H1 (cell line): Measurements from ENCODE around the gene ARHGAP24.

ENCODE experiments used
- ASH2L ChIP-seq: fragments of 200-600, 300-600 bp; sonication (generic); IDR thresholded peaks from one replicate; pipeline ENCODE4 v1.7.1; 2017; ENCODE audit warnings: low read length
- BACH1 ChIP-seq: IDR thresholded peaks from 2 replicates; pipeline ENCODE4 v1.6.1; 2012; ENCODE audit warnings: low read length, improper control_type of control experiment
- CREB1 ChIP-seq: IDR thresholded peaks from 2 replicates; pipeline ENCODE4 v1.6.1; 2012; ENCODE audit warnings: inconsistent platforms
- EP300 ChIP-seq, 2 experiments: IDR thresholded peaks; 1 replicate in 1 of 2; 2 replicates in 1 of 2; pipeline ENCODE4 v1.6.1; 2011 to 2012; ENCODE audit warnings: low read depth in 2 of 2, low read length in 2 of 2, mild to moderate bottlenecking in 2 of 2, borderline replicate concordance in 1 of 2, inconsistent platforms in 1 of 2, moderate library complexity in 1 of 2
- JUND ChIP-seq: IDR thresholded peaks from 2 replicates; pipeline ENCODE4 v1.6.1; 2011; ENCODE audit warnings: mild to moderate bottlenecking, improper control_type of control experiment, low read length
- PHF8 ChIP-seq: fragments of 200-600 bp; sonication (generic); conservative IDR thresholded peaks from 2 replicates; pipeline ENCODE4 v1.7.1; 2012; ENCODE audit warnings: low read depth, mild to moderate bottlenecking, inconsistent platforms, low read length, moderate library complexity
- SP1 ChIP-seq: IDR thresholded peaks from 2 replicates; pipeline ENCODE4 v1.6.1; 2011; ENCODE audit warnings: low read depth, low read length
- ZNF274 ChIP-seq: IDR thresholded peaks from 2 replicates; pipeline ENCODE4 v1.7.0; 2012; ENCODE audit warnings: low read length, borderline replicate concordance; ENCODE audit errors: extremely low read depth
- TF ChIP-seq, protein P1 (sequence below), 3 experiments: IDR thresholded peaks; 1 replicate in 2 of 3; 2 replicates in 1 of 3; pipeline versions ENCODE4 v1.5.1 to v1.6.1; 2011; ENCODE audit warnings: low read length in 3 of 3, mild to moderate bottlenecking in 3 of 3, inconsistent platforms in 2 of 3, low read depth in 1 of 3, moderate library complexity in 1 of 3; ENCODE audit not compliant: insufficient read depth in 1 of 3; ENCODE audit errors: control extremely low read depth in 1 of 3
- TF ChIP-seq, protein P2 (sequence below): IDR thresholded peaks from 2 replicates; pipeline ENCODE4 v1.6.1; 2012; ENCODE audit warnings: inconsistent platforms

DNA sequence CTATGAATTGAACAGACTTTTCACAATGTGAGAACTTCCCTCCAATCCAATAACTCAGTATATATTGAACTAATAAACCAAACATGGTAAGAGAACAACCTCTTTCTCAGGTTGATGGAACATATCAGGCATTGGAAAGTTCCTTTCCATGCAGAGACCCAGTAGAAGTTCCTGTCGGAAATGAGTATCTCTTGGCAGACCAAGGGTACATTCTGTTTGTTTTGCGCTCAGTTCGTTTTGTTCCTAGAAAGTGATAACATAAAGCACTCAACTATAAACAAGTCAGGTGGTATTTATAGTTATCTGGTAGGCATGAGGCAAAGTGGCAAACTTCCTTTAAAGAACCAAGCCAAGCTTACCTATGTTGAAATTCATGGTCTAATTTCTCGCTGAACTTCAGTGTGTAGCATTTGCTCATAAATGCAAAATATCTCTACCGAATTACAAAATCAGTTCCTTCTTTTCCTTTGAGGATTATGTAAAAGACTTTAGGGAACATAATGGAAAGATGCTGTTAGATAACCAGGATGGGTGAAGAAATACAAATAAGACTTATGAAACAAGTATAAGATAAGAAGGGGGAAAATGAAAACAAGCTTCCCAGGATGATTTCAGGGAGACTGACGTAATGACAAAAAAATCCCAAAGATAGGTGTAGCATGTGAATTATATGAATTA is 120.3 kb downstream of the ARHGAP24 start:
- TF ChIP-seq, protein P1, sequence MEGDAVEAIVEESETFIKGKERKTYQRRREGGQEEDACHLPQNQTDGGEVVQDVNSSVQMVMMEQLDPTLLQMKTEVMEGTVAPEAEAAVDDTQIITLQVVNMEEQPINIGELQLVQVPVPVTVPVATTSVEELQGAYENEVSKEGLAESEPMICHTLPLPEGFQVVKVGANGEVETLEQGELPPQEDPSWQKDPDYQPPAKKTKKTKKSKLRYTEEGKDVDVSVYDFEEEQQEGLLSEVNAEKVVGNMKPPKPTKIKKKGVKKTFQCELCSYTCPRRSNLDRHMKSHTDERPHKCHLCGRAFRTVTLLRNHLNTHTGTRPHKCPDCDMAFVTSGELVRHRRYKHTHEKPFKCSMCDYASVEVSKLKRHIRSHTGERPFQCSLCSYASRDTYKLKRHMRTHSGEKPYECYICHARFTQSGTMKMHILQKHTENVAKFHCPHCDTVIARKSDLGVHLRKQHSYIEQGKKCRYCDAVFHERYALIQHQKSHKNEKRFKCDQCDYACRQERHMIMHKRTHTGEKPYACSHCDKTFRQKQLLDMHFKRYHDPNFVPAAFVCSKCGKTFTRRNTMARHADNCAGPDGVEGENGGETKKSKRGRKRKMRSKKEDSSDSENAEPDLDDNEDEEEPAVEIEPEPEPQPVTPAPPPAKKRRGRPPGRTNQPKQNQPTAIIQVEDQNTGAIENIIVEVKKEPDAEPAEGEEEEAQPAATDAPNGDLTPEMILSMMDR (IDR thresholded peaks at IDR 0.05; ENCODE audit: control extremely low read depth in 1 of 3, insufficient read depth in 1 of 3, low read depth in 1 of 3, low read length in 3 of 3) = no peak
- TF ChIP-seq ASH2L = no peak
- no peak for TF ChIP-seq PHF8
- no peak for TF ChIP-seq CREB1
- no peak for TF ChIP-seq BACH1
- no peak for TF ChIP-seq JUND
- TF ChIP-seq ZNF274 = no peak
- TF ChIP-seq, protein P2, sequence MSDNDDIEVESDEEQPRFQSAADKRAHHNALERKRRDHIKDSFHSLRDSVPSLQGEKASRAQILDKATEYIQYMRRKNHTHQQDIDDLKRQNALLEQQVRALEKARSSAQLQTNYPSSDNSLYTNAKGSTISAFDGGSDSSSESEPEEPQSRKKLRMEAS = no peak
- no peak for TF ChIP-seq SP1
- no peak for TF ChIP-seq EP300 (IDR thresholded peaks at IDR 0.05; ENCODE audit: borderline replicate concordance in 1 of 2, low read depth in 2 of 2, low read length in 2 of 2)
